ENCODE measurements around the gene WWC2. TPM values are rescaled to one million over a fixed set of nuclear protein-coding genes. Genes with fewer than 3 reads are reported as not detected.
A peak's percentile ranks its signal among the peaks of the same experiment; 100 is the strongest.
"Not testable (repeated sequence)": the region's sequence is repeated elsewhere in the genome, so short reads cannot be mapped to it uniquely, and the experiment has no call there.

Gene WWC2
- total RNA-seq, 1 donor from 2014 or later: 17.3 TPM

GRCh38 chr4:183141997-183142396 lies 42.9 kb downstream of the WWC2 start:
- no peak for DNase-seq (ENCODE audit: low read depth)

GRCh38 chr4:183142571-183143550 lies 43.8 kb downstream of the WWC2 start:
- DNase-seq (ENCODE audit: low read depth): peak; percentile 68

- DNase-seq (ENCODE audit: low read depth): no peak
Measured at GRCh38 chr4:183144787-183145186, 45.7 kb downstream of the WWC2 start.

GRCh38 chr4:183145773-183146172 lies 46.7 kb downstream of the WWC2 start:
- no peak for DNase-seq (ENCODE audit: low read depth)

- DNase-seq (ENCODE audit: low read depth): no peak
Measured at GRCh38 chr4:183146478-183146877, 47.4 kb downstream of the WWC2 start.

- no peak for DNase-seq (ENCODE audit: low read depth)
Measured at GRCh38 chr4:183147196-183147595, 48.1 kb downstream of the WWC2 start.

GRCh38 chr4:183147983-183148382 lies 48.9 kb downstream of the WWC2 start:
- no peak for DNase-seq (ENCODE audit: low read depth)

GRCh38 chr4:183149616-183150539 lies 50.8 kb downstream of the WWC2 start:
- DNase-seq (ENCODE audit: low read depth): no peak

- not testable (repeated sequence) for DNase-seq (ENCODE audit: low read depth)
Measured at GRCh38 chr4:183150664-183151063, 51.6 kb downstream of the WWC2 start.

GRCh38 chr4:183152232-183152631 lies 53.2 kb downstream of the WWC2 start:
- not testable (repeated sequence) for DNase-seq (ENCODE audit: low read depth)

GRCh38 chr4:183153190-183153916 lies 54.3 kb downstream of the WWC2 start:
- no peak for DNase-seq (ENCODE audit: low read depth)

GRCh38 chr4:183154701-183155391 lies 55.8 kb downstream of the WWC2 start:
- peak; percentile 52 for DNase-seq (ENCODE audit: low read depth)

- DNase-seq (ENCODE audit: low read depth): no peak
Measured at GRCh38 chr4:183155450-183156184, 56.6 kb downstream of the WWC2 start.

GRCh38 chr4:183157215-183157614 lies 58.2 kb downstream of the WWC2 start:
- DNase-seq (ENCODE audit: low read depth): no peak

GRCh38 chr4:183158062-183158461 lies 59.0 kb downstream of the WWC2 start:
- DNase-seq (ENCODE audit: low read depth): no peak

- DNase-seq (ENCODE audit: low read depth): no peak
Measured at GRCh38 chr4:183161630-183162029, 62.6 kb downstream of the WWC2 start.

GRCh38 chr4:183163135-183163534 lies 64.1 kb downstream of the WWC2 start:
- DNase-seq (ENCODE audit: low read depth): no peak

- DNase-seq (ENCODE audit: low read depth): no peak
Measured at GRCh38 chr4:183164963-183165362, 65.9 kb downstream of the WWC2 start.

- no peak for DNase-seq (ENCODE audit: low read depth)
Measured at GRCh38 chr4:183165376-183165775, 66.3 kb downstream of the WWC2 start.

GRCh38 chr4:183170894-183171293 lies 71.8 kb downstream of the WWC2 start:
- DNase-seq (ENCODE audit: low read depth): no peak
